ENCODE results near the gene GALNT15.

GRCh38 chr3:16190704-16191103 is 16.2 kb downstream of the GALNT15 start:
- no peak for TF ChIP-seq POLR2AphosphoS5 (IDR thresholded peaks at IDR 0.05; ENCODE audit: low read depth, low read length)
- TF ChIP-seq POLR2A (IDR thresholded peaks at IDR 0.05; ENCODE audit: low read depth, low read length) = no peak
- no peak for TF ChIP-seq TAF1 (IDR thresholded peaks at IDR 0.05; ENCODE audit: low read depth, low read length)
